GM18498 (cell line): Measurements from ENCODE around the gene SRPK2.
"Not testable (repeated sequence)": the region's sequence is repeated elsewhere in the genome, so short reads cannot be mapped to it uniquely, and the experiment has no call there.

Experiments
- ATAC-seq: cut with Tn5 transposase; IDR thresholded peaks from one replicate; pipeline ENCODE4 v1.9.1; 2021; ENCODE audit warnings: mild to moderate bottlenecking, moderate library complexity; ENCODE audit not compliant: unreplicated experiment

SRPK2 gene

GRCh38 chr7:105345003-105345402, 43.7 kb downstream of the SRPK2 start:
- no peak for ATAC-seq

DNA sequence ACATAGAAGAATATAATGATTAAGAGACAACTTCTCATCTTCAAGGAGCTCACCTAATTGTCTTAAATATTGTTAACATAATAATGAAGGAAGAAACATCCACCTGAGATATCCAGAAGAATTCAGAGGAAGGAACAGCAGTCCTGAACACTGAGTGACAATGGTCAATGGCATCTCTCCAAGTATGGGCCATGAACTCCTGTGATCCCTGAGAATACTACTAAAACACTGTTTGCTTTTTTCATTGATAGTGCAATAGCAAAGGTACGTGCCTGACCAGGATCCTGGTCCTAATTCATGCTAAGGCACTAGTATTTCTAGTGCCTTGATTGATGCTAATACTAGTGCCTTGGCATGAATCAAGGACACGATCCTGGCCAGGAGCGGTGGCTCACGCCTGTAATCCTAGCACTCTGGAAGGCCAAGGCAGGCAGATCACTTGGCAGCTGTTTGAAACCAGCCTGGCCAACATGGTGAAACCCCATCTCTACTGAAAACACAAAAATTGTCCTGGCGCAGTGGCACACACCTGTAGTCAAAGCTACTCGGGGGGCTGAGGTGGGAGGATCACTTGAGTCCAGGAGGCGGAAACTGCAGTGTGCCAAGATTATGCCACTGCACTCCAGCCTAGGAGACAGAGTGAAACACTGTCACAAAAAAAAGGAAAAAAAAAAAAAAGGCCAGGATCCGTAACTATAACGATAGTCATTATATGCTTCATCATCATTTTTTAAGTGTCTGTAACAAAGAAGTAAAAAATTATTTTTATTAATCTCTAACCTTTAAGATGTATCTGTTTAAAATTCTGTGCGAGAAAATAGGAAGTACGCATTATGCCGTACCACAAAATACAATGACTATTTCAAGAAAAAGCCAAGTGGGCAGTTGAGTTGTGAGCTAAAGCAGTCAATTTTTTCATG, 49.1 kb downstream of the SRPK2 start:
- ATAC-seq: no peak

DNA sequence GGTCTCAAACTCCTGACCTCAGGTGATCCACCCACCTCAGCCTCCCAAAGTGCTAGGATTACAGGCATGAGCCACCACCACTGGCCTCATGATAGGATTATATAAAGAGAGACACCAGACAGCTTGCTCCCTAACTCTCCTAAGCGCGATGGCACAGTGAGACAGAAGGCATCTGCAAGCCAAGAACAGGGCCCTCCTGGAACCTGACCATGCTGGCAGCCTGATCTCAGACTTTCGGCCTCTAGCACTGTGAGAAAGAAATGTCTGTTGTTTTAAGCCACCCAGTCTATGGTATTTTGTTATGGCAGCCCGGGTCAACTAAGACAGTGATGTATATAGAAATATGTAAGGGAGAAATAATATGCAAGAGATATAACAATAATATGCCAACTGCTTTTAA, 51.2 kb downstream of the SRPK2 start:
- ATAC-seq: no peak

- no peak for ATAC-seq
Observed at GRCh38 chr7:105336009-105336408, 52.7 kb downstream of the SRPK2 start.

DNA sequence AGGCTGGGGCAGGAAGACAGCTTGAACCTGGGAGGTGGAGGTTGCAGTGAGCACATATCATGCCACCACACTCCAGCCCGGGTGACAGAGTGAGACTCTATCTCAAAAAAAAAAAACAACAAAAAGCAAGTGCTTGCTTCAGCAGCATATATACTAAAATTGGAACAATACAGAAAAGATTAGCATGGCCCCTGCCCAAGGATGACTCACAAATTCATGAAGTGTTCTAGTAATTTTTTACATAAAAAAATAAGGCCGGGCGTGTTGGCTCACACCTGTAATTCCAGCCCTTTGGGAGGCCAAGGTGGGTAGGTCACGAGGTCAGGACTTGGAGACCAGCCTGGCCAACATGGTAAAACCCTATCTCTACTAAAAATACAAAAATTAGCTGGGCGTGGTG, 56.1 kb downstream of the SRPK2 start:
- not testable (repeated sequence) for ATAC-seq

DNA sequence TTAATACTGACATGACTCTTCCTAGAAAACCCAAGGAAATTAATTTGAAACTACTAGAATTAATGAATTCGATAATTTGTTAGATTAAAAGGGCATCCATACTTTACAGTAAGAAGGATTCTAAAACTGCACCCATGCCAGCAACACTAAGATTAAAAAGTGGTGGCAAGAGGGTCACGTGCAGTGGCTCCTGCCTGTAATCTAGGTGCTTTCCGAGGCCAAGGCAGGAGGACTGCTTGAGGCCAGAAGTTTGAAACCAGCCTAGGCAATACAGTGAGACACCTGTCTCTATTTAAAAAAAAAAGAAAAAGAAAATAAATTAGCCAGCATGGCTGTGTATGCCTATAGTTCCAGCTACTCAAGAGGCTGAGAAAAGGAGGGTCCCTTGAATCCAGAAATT, 58.2 kb downstream of the SRPK2 start:
- ATAC-seq: no peak

GRCh38 chr7:105327201-105327600, 61.5 kb downstream of the SRPK2 start:
- no peak for ATAC-seq

- peak; percentile 67 for ATAC-seq
Observed at GRCh38 chr7:105325216-105325904, 63.4 kb downstream of the SRPK2 start.

DNA sequence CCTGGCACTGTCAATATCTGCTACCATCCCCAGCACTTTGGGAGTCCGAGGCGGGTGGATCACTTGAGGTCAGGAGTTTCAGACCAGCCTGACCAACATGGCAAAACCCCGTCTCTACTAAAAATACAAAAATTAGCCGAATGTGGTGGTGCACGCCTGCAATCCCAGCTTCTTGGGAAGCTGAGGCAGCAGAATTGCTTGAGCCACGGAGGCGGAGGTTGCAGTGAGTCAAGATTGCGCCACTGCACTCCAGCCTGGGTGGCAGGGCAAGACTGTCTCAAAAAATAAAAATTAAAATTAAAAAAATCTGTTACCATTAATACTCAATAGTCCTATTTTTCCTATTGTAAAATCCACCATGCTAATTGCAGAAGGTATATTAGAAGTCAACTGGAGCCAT, 64.1 kb downstream of the SRPK2 start:
- ATAC-seq: not testable (repeated sequence)

- no peak for ATAC-seq
Observed at GRCh38 chr7:105323366-105323765, 65.4 kb downstream of the SRPK2 start.

GRCh38 chr7:105322655-105323277, 66.0 kb downstream of the SRPK2 start:
- no peak for ATAC-seq

GRCh38 chr7:105321754-105322455, 66.8 kb downstream of the SRPK2 start:
- no peak for ATAC-seq

- ATAC-seq: no peak
Observed at GRCh38 chr7:105320896-105321295, 67.8 kb downstream of the SRPK2 start.

- no peak for ATAC-seq
Observed at GRCh38 chr7:105319578-105319977, 69.1 kb downstream of the SRPK2 start.

GRCh38 chr7:105316578-105317344, 72.0 kb downstream of the SRPK2 start:
- no peak for ATAC-seq

DNA sequence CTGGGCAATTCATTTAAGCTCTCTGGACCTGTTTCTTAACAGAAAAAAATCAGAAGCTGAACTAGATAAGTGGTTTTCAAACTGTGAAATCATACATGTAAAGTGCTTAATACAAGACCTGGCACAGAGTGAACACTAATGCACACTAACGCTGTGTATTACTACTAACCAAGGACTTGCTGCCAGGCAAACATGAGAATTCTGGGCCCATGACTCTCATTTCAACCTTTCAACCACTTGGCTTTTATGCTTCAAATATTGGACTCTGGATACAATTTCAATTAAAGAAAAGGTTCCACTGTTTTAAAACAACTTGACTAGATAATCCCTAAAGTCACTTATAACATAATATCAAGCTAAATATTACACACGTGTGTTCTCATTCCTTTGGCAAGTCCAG, 73.4 kb downstream of the SRPK2 start:
- ATAC-seq: no peak

DNA sequence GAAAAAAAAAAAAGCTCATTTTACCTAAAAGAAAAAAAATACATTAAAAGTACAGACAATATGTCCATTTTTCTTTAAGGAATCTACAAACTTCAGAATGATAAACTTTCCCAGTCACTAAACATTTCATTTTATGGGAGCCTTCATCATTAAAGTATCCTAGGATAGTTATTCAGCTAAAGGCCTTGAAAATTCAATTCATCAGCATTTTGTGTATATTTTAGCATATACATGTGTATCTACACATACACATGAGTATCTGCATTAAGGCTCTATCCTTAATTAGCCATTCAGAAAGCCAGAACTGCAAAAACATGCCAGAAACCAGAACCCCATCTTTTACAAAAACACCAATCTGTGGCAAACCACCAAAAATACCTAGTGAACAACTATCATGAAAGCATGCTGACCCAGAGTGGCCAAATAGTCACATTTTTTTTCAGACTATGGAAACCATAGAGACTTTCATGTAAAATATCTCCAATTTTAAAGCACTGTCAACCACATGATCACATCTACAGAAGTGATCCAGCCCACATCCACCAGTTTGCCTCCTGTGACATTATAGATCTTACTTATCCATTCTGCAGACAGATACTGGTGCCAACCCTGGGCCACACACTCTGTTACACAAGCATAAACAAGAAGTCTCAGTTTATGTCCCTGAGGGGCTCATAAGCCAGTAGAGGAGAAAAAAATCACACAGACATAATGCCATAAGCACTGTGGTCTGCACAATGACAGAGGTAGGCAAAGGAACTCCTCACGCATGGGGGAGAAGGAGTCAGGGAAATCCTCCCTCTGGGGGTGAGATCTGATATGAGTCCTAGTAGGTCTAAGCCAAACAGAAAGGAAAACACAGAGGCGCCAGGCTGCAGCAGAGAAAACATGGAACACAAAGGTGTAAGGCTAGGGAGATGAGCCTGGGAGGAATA, 79.2 kb downstream of the SRPK2 start:
- peak; percentile 60 for ATAC-seq

- ATAC-seq: no peak
Observed at GRCh38 chr7:105307163-105307672, 81.5 kb downstream of the SRPK2 start.

- no peak for ATAC-seq
Observed at GRCh38 chr7:105306298-105306748, 82.4 kb downstream of the SRPK2 start.
